Measurements from ENCODE around the gene DHX15.

DHX15 gene

DNA sequence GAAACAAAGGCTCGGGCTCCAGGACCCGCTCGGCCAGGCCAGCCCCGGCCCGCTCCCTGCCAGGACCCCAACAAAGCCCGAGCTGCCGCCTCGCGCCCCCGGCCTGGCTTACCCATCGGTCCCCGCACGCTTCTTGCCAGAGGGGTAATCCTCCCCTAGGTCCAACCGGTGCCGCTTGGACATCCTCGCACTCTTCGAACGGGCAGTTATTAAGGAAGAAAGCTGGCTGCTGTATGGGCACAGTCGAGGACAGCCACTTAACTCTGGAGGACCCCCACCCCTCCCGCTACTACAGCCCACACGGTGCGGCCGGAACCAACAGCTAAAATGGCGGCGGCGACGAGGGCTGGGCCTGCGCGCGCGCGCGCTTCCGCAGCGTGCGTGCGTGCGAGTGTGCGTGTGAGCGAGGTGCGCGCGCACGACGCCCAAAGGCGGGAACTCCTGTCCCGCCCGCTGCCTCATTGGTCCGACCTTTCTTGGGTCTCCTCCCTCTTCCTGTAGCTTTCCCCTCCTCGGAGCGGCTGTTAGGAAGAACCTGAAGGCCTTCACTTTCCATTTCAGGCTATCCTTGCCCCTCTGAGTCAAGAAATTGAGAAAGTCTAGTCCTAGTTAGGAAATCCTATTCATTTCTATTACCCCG is at the start of gene DHX15:
DHX15 (minus strand) TSS at position 344 of the 640 bp plus-strand sequence; CDS start at position 183, 161 bp downstream.
- H3K4me1 ChIP-seq: peaks cover 12% of the 10 kb centered on the region
- peaks cover 36% of the 10 kb centered on the region for H3K36me3 ChIP-seq (replicated peaks)
- H3K27me3 ChIP-seq (ENCODE audit: low read depth): no peaks in the 10 kb centered on the region
- no peaks in the 10 kb centered on the region; the same call in 1 of the 2 replicates for H3K9me3 ChIP-seq
- H3K4me3 ChIP-seq: peak within 1 kb of the TSS; percentile 77
- in situ Hi-C loops (cut with MboI; ENCODE audit: low sequenced_read_pairs): loop anchor here (5.0 kb wide), 1 partner anchor 78 kb away; no protein-coding TSS in a partner anchor
- DNase-seq (ENCODE audit: low spot score in 2 of 2): peak; percentile 94 to 95

DNA sequence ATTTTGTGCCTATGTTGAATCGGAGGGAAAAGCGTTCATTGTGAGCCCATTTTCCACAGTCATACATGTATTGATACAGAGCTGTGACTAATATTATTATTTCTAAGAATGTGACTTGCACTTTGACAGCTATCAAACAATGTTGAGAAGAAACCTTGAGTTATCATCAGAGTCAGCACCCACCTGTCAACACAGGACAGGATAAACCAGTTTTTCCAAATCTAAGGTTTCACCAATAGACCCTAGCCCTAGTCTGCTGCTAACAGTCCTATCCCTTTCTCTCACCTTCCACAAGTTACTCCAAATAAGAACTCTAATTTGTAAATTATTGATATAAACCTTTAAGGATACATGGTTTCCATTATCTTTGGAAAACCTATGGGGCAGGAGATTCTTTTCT is 47.7 kb upstream of the DHX15 start:
- Histone ChIP-seq H3K4me1 (no peaks in the 10 kb centered on the region), H3K4me3 (no peak overlapping the region), H3K36me3 (replicated peaks) (no peaks in the 10 kb centered on the region), H3K27me3 (ENCODE audit: low read depth) (no peaks in the 10 kb centered on the region), H3K9me3 (no peaks in the 10 kb centered on the region)
- no peak for DNase-seq (ENCODE audit: low spot score in 2 of 2)
- in situ Hi-C loops (cut with MboI; ENCODE audit: low sequenced_read_pairs): no loop called here

DNA sequence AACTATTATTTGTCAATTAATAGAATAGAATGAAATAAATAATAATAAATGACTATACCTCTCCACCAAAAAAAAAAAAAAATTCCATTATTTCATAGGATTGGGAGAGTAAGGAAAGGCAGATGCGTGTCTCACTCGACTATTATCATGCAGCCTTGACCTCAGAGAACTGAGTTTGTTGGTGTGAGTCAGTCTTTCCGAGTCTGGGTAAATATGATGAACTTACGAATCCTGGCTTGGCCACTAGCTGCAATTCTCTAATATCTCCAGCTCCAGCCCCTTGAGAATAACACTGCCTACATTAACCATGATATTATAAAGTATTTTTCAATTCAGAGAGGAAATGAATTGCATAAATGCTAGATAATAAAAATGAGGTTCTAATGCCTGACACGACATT is 46.6 kb upstream of the DHX15 start:
- Histone ChIP-seq H3K9me3 (no peaks in the 10 kb centered on the region), H3K27me3 (ENCODE audit: low read depth) (no peaks in the 10 kb centered on the region), H3K4me3 (no peak overlapping the region), H3K4me1 (peaks cover under 1% of the 10 kb centered on the region; the same call in 1 of the 2 replicates), H3K36me3 (replicated peaks) (no peaks in the 10 kb centered on the region)
- DNase-seq (ENCODE audit: low spot score in 2 of 2): no peak
- in situ Hi-C loops (cut with MboI; ENCODE audit: low sequenced_read_pairs): no loop called here

DNA sequence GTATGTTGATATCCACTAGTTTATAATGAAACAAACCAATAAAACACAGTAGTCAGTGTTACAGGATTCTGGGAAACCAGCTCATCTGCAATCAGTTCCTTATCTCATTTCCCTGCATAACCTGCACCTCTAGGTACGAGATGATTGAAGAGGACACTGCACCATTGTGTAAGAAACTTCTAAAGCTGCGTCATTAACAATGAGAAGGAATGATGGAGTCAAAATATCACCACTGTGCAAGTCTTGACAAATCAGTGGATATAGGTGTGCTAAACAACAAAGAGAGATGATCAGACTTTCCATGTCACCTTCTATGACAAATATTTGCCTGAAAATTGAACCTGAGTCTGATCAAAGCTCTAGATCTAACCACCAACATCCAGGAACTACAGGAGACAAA is 40.7 kb upstream of the DHX15 start:
- no peak overlapping the region for H3K4me3 ChIP-seq
- in situ Hi-C loops (cut with MboI; ENCODE audit: low sequenced_read_pairs): no loop called here
- DNase-seq (ENCODE audit: low spot score in 2 of 2): no peak
- H3K4me1 ChIP-seq: peaks cover 11% of the 10 kb centered on the region
- H3K9me3 ChIP-seq: no peaks in the 10 kb centered on the region; the same call in 1 of the 2 replicates
- no peaks in the 10 kb centered on the region for H3K36me3 ChIP-seq (replicated peaks)
- peaks cover 3% of the 10 kb centered on the region; the same call in 1 of the 2 replicates for H3K27me3 ChIP-seq (ENCODE audit: low read depth)

DNA sequence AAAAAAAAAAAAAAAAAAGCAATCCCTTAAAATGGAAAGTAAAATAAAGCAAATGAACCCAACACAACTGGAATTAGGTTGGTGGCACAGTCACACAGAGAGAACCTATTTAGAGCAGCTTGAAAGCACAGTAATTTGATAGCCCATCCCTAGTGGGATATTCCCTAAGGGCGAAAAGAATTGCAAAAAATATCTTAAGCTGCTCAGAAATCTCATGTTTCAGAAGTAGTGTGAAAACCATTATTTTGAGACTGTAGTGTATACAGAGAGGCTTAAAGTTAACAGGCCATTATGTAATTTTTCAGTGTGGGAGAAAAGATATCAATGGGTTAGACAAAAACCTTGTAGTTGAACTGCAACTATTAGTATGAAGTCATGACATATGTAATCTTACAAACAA is 40.0 kb upstream of the DHX15 start:
- no peaks in the 10 kb centered on the region; the same call in 1 of the 2 replicates for H3K9me3 ChIP-seq
- in situ Hi-C loops (cut with MboI; ENCODE audit: low sequenced_read_pairs): no loop called here
- H3K36me3 ChIP-seq (replicated peaks): no peaks in the 10 kb centered on the region
- no peak overlapping the region for H3K4me3 ChIP-seq
- H3K27me3 ChIP-seq (ENCODE audit: low read depth): peaks cover 3% of the 10 kb centered on the region; the same call in 1 of the 2 replicates
- DNase-seq (ENCODE audit: low spot score in 2 of 2): peak; percentile 22 to 73
- peaks cover 11% of the 10 kb centered on the region for H3K4me1 ChIP-seq

DNA sequence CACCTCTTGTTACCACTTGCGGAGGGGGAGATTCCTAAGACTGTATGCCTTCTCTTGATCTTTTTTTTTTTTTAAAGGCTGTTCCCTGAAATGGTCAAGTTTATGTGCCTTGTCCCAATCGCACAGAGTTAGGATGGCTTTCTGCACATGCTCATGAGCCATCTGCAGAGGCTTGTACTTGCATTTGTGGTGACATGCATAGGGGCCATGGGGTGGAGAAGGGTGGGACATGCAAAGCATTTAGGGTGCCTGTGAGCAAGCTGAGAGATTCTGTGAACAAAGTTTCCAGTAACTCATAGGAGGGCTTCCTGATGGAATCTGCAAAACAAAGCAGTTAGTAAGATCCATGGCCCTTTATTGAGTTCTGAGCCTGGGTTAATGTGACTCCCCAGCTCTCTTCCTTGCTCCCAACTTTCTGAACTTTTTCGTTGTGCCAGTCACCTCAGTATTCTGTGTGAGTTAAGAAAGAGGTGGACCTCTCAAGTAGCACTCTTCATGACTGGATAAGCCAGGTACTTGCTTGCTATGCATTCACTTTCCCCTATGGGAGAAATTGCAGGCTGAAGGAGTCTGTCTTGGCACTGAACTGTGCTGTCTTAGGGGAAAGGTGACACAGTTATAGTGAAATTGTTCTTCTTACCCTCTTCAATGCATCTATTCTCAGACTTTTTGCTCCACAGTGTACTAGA is 37.9 kb upstream of the DHX15 start:
- H3K4me1 ChIP-seq: peaks cover 11% of the 10 kb centered on the region
- H3K9me3 ChIP-seq: no peaks in the 10 kb centered on the region; the same call in 1 of the 2 replicates
- DNase-seq (ENCODE audit: low spot score in 2 of 2): no peak
- no peaks in the 10 kb centered on the region for H3K36me3 ChIP-seq (replicated peaks)
- in situ Hi-C loops (cut with MboI; ENCODE audit: low sequenced_read_pairs): no loop called here
- H3K27me3 ChIP-seq (ENCODE audit: low read depth): peaks cover 3% of the 10 kb centered on the region; the same call in 1 of the 2 replicates
- H3K4me3 ChIP-seq: no peak overlapping the region

DNA sequence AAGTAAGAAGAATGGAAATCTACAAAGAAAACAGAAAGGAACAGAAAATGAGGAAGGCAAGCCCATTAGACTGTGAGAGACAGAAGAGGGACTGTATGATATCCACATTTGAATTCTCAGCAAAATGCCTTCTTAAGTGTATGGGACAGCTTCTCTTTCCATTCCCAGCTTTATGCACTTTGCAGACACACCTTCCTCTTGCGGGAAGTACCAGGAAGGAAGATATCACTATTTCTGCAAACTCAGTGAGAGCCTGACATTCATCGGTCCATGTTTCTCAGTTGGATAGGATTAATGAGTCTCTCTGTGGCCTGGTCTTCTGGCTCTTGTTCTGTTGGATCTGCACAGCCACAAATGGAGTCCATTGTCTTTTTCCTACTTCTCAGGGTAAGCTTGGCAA is 31.6 kb upstream of the DHX15 start:
- Histone ChIP-seq H3K4me1 (no peaks in the 10 kb centered on the region), H3K4me3 (no peak overlapping the region), H3K27me3 (ENCODE audit: low read depth) (peaks cover 2% of the 10 kb centered on the region; the same call in 1 of the 2 replicates), H3K36me3 (replicated peaks) (no peaks in the 10 kb centered on the region), H3K9me3 (no peaks in the 10 kb centered on the region; the same call in 1 of the 2 replicates)
- in situ Hi-C loops (cut with MboI; ENCODE audit: low sequenced_read_pairs): no loop called here
- DNase-seq (ENCODE audit: low spot score in 2 of 2): no peak

DNA sequence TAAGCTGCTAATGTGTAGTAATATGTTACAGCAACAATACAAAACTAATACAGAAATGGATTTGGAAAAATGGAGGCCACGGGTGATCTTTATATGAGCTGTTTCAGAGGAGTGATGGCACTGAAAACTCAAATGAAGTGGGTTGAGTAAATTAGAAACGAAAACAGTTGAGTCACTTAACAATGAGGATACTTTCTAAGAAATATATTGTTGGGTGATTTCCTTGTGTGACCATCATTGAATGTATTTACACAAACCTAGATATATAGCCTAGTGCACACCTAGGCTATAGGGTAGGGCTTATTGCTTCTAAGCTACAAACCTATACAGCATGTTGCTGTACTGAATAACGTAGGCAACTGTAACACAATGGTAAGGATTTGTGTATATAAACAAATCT is 30.5 kb upstream of the DHX15 start:
- Histone ChIP-seq H3K4me1 (no peaks in the 10 kb centered on the region), H3K9me3 (no peaks in the 10 kb centered on the region; the same call in 1 of the 2 replicates), H3K27me3 (ENCODE audit: low read depth) (peaks cover 2% of the 10 kb centered on the region; the same call in 1 of the 2 replicates), H3K4me3 (no peak overlapping the region), H3K36me3 (replicated peaks) (no peaks in the 10 kb centered on the region)
- no peak for DNase-seq (ENCODE audit: low spot score in 2 of 2)
- in situ Hi-C loops (cut with MboI; ENCODE audit: low sequenced_read_pairs): no loop called here

DNA sequence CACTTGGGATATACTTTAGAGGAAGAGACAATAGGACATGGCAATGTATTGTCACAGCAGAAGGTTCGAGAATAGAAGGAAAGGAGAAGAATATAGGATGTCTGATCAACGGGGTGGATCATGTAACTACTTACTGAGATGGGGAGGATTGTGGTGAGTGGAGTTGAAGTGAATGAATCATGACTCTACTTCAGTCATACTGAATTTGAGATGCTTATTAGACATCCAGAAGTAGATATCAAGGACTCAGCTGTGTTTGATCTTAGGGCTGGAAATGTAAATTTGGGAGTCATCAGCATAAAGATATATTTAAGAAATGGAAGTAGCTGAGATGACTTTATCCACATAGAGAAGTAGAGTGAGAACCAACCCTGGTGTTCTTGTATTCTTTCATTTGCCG is 29.1 kb upstream of the DHX15 start:
- DNase-seq (ENCODE audit: low spot score in 2 of 2): no peak
- no peaks in the 10 kb centered on the region for H3K4me1 ChIP-seq
- in situ Hi-C loops (cut with MboI; ENCODE audit: low sequenced_read_pairs): no loop called here
- H3K36me3 ChIP-seq (replicated peaks): no peaks in the 10 kb centered on the region
- peaks cover 2% of the 10 kb centered on the region; the same call in 1 of the 2 replicates for H3K27me3 ChIP-seq (ENCODE audit: low read depth)
- H3K9me3 ChIP-seq: no peaks in the 10 kb centered on the region
- no peak overlapping the region for H3K4me3 ChIP-seq

DNA sequence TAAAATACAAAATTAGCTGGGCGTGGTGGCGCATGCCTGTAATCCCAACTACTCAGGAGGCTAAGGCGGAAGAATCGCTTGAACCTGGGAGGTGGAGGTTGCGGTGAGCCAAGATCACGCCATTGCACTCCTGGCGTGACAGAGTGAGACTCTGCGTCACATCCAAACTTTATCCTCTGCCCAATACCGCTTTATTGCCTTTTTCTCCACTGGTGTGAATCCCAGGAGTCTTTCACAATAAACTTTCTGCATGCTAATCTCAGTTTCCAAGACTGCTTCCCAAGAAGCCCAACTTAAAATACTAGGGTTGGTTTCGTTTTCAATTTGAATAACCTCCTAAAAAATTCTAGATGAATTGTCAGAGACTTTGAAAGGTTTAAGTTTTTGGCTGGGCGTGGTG is 27.2 kb upstream of the DHX15 start:
- Histone ChIP-seq H3K36me3 (replicated peaks) (no peaks in the 10 kb centered on the region), H3K4me1 (no peaks in the 10 kb centered on the region), H3K4me3 (no peak overlapping the region), H3K27me3 (ENCODE audit: low read depth) (peaks cover 2% of the 10 kb centered on the region; the same call in 1 of the 2 replicates), H3K9me3 (no peaks in the 10 kb centered on the region)
- DNase-seq (ENCODE audit: low spot score in 2 of 2): no peak
- in situ Hi-C loops (cut with MboI; ENCODE audit: low sequenced_read_pairs): no loop called here

DNA sequence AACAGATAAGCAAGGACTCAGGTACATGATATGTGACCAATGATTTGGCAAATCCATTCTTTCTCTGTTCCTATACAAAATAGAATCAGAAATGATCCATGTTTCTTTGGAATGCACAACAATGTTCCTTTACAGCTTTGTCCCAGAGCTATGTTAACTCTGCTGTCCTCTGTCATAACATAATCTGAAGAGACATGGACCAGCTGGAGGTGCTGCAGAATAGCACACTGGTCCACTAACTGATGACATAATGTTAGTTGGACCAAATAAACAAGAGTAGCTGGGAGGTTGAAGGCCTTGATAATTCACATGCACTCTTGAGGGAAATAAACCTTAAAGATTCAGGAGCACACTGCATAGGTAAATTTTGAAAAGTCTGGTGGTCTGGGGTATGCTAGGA is 23.0 kb upstream of the DHX15 start:
- Histone ChIP-seq H3K4me3 (no peak overlapping the region), H3K9me3 (no peaks in the 10 kb centered on the region), H3K27me3 (ENCODE audit: low read depth) (no peaks in the 10 kb centered on the region), H3K36me3 (replicated peaks) (no peaks in the 10 kb centered on the region), H3K4me1 (no peaks in the 10 kb centered on the region)
- in situ Hi-C loops (cut with MboI; ENCODE audit: low sequenced_read_pairs): no loop called here
- DNase-seq (ENCODE audit: low spot score in 2 of 2): no peak

DNA sequence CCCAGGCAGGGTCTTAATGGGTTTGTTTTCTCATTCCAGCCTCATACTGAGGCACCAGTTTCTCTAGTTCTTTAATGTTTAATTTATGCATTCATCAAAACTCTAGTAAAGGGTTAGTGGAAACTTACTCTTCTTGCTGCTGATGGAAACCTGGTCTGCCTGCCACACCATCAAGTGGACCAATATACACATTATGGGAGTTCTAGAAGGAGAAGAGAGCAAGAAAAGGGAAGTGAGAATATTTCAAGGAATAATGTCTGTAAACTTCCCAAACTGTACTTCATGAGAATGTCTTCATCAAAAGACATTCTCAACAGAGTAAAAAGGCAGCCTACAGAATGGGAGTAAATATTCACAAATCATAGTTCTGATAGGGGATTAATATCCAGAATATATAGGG is 20.9 kb upstream of the DHX15 start:
- no peaks in the 10 kb centered on the region for H3K4me1 ChIP-seq
- H3K27me3 ChIP-seq (ENCODE audit: low read depth): no peaks in the 10 kb centered on the region
- in situ Hi-C loops (cut with MboI; ENCODE audit: low sequenced_read_pairs): no loop called here
- H3K4me3 ChIP-seq: no peak overlapping the region
- DNase-seq (ENCODE audit: low spot score in 2 of 2): no peak
- no peaks in the 10 kb centered on the region for H3K9me3 ChIP-seq
- H3K36me3 ChIP-seq (replicated peaks): no peaks in the 10 kb centered on the region

DNA sequence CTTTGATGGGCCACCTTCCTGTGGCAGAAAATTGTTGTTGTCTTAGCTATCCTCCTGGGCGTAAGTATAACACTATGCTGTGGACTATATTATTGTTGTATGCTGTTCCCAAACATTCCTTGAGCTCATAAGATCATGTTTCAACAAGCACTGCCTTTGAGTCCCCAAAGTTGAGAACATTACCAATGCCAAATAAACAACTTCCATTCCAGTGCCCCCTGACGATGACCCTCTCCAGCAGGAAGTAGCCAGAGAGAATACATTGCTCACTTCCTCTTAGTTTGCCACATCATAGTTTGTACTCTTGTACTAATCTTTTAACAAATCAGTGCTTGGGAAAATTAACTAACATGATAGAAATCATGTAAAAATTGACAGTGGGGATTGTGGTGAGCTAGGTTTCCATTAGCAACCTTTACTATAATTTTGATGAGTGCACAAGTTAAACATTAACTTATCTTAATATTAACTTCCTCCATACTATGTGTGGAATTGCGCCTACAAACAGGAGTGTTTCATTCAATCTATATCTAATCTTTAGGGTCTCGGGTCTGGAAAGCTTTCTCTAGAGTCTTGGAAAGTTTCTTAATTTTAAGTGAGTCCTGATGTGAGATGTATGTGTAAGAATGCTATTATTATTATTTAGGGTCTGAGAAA is 20.3 kb upstream of the DHX15 start:
- in situ Hi-C loops (cut with MboI; ENCODE audit: low sequenced_read_pairs): no loop called here
- no peaks in the 10 kb centered on the region for H3K36me3 ChIP-seq (replicated peaks)
- DNase-seq (ENCODE audit: low spot score in 2 of 2): no peak
- no peaks in the 10 kb centered on the region for H3K9me3 ChIP-seq
- H3K4me1 ChIP-seq: no peaks in the 10 kb centered on the region
- no peaks in the 10 kb centered on the region for H3K27me3 ChIP-seq (ENCODE audit: low read depth)
- H3K4me3 ChIP-seq: no peak overlapping the region

DNA sequence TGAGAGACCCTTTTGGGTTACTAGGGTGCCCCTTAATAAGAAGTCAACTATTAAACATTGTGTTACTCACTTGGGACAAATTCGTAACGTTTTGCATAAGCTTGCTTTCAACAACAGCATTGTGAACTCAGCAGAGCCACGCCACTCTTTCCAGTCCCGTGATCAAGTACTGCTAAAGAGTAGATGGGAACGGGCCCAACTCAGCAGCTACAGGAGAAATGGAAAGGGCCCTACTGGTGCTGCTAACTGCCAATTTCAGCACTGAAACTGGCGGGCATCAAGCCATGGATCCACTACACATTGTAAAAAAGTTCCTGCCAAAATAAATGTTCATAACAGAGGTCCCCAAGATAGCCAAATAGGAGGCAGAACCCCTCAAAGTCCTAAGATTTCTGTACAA is 19.0 kb upstream of the DHX15 start:
- Histone ChIP-seq H3K27me3 (ENCODE audit: low read depth) (no peaks in the 10 kb centered on the region), H3K4me1 (no peaks in the 10 kb centered on the region), H3K4me3 (no peak overlapping the region), H3K36me3 (replicated peaks) (no peaks in the 10 kb centered on the region), H3K9me3 (no peaks in the 10 kb centered on the region)
- in situ Hi-C loops (cut with MboI; ENCODE audit: low sequenced_read_pairs): no loop called here
- no peak for DNase-seq (ENCODE audit: low spot score in 2 of 2)
